HL-60 (cell line): Measurements from ENCODE around the gene CCDC82.
A peak's percentile ranks its signal among the peaks of the same experiment; 100 is the strongest.

Source experiments
- DNase-seq, 2 experiments: peaks; one replicate each; pipeline ENCODE4 v3.0.0-alpha.2; 2010 to 2020; ENCODE audit warnings: low read depth in 1 of 2, low spot score in 1 of 2
- H3K27ac ChIP-seq: fragments of 250-450 bp; sonication (Bioruptor Pico); replicated peaks from 2 replicates; pipeline ENCODE4 v1.5.1; 2020; ENCODE audit warnings: mild to moderate bottlenecking, moderate library complexity
- H3K27me3 ChIP-seq: fragments of 250-450 bp; sonication (Bioruptor Pico); 2 replicates; pipeline ENCODE4 v1.5.1; 2021; ENCODE audit warnings: mild to moderate bottlenecking, moderate library complexity; ENCODE audit not compliant: insufficient read depth, poor library complexity, severe bottlenecking
- H3K4me3 ChIP-seq: replicated peaks from 2 replicates; pipeline ENCODE4 v1.5.1; 2011; ENCODE audit warnings: mild to moderate bottlenecking, control low read depth, low read length; ENCODE audit not compliant: insufficient read depth
- GABPA ChIP-seq: IDR thresholded peaks from 2 replicates; pipeline ENCODE4 v1.6.1; 2012; ENCODE audit warnings: low read depth
- POLR2AphosphoS5 ChIP-seq: IDR thresholded peaks from 2 replicates; pipeline ENCODE4 v1.6.1; 2012; ENCODE audit warnings: low read depth
- SPI1 ChIP-seq: IDR thresholded peaks from 2 replicates; pipeline ENCODE4 v1.6.1; 2012; ENCODE audit warnings: low read depth, mild to moderate bottlenecking, borderline replicate concordance
- TF ChIP-seq, protein P1 (sequence below): IDR thresholded peaks from one replicate; pipeline ENCODE4 v1.5.1; 2011; ENCODE audit warnings: low read length, control low read depth, inconsistent platforms; ENCODE audit not compliant: insufficient read depth
- TF ChIP-seq, protein P2 (sequence below): IDR thresholded peaks from 2 replicates; pipeline ENCODE4 v1.6.1; 2012; ENCODE audit warnings: low read depth; ENCODE audit not compliant: insufficient replicate concordance

Gene CCDC82

DNA sequence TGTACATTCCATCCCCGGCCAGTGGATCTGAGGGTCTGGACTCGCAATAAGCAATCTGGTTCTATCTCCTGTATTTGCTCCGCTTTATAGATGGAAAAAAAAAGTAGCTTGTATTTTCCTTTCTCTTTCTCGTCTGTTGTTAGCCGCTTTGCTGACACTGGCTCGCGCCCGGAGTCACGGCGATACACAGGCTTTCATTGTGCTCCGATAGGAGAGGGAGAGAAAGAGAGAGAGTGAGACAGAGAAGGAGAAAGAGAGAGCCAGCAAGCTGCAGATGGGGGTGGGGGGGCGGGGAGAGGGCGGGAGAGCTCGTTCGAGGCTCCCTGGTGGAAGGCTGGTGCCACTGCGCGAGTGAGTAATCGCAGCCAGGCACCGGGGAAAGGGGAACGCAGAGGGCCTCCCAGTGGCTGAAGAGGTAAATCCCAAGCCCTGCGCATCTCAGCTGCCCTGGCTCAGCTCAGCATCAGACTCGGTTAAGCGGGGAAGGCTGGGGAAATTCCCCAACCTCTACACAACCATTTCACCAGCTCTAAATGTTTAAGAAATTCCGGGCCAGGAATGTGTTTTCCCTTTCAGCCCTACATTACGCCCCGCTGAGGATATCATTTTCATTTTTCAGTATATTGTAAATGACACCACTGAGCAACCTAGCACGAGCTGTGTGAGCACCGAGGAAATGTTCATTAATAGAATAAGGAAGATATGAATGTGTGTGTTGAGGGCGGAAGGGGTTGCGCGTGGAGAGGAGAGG lies 46.6 kb downstream of the CCDC82 start, which contains the start of gene MAML2:
TSS of gene MAML2 (minus strand) at position 235 of the 751 bp plus-strand sequence. CDS start 1,300 bp downstream, outside the sequence.
- Histone ChIP-seq H3K27ac (no peak within 1 kb of the TSS), H3K4me3 (peak within 1 kb of the TSS; percentile 52), H3K27me3 (no peaks in the 10 kb centered on the region)
- TF ChIP-seq, protein P1, sequence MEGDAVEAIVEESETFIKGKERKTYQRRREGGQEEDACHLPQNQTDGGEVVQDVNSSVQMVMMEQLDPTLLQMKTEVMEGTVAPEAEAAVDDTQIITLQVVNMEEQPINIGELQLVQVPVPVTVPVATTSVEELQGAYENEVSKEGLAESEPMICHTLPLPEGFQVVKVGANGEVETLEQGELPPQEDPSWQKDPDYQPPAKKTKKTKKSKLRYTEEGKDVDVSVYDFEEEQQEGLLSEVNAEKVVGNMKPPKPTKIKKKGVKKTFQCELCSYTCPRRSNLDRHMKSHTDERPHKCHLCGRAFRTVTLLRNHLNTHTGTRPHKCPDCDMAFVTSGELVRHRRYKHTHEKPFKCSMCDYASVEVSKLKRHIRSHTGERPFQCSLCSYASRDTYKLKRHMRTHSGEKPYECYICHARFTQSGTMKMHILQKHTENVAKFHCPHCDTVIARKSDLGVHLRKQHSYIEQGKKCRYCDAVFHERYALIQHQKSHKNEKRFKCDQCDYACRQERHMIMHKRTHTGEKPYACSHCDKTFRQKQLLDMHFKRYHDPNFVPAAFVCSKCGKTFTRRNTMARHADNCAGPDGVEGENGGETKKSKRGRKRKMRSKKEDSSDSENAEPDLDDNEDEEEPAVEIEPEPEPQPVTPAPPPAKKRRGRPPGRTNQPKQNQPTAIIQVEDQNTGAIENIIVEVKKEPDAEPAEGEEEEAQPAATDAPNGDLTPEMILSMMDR, result peak; percentile 92
- TF ChIP-seq SPI1, result no peak; the same call in 1 of the 2 replicates
- peak; percentile 62 to 91 for DNase-seq

DNA sequence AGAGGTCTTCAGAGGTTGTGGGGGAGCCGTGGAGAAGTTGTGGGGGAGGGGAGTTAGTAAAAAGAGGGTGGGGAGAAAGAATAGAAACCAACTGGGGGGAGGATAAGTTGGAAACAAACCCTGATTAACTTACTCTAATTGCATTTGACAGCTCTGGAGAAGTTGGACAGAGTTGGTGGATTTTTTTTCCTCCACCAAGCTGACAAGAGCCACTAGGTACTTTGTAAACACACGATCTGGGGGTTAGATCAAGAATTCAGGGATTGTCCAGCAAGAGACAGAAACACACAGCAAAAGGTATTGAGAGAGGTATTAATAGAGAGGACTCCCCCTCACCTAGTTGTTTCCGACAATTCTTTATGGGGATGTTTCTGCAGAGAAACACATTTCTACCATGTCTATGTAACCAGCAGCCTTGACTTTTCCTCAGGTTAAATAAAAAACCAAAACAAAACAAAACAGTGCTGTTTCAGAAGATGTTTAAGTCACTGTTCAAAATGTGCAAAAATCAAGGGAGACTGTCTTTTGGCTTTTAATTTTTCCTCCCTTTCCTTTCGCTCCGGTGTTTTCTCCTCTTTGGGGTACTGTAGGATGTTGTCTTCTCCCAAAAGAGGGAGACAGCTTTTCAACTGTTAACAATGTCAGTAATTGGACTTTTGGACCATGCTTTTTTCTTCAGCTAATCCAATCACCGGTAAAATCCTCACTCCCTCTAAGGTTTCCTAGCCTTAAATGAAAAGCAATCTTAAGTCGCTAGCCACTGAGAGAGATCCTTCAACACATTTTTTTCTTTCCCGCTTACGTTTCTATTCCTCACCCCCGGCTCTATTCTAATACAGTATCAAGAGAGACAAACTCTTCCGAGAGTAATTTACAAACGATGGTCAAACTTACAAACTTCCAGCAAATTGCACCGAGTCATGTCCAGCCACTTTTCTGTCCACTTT lies 47.4 kb downstream of the CCDC82 start:
- TF ChIP-seq, protein P2, sequence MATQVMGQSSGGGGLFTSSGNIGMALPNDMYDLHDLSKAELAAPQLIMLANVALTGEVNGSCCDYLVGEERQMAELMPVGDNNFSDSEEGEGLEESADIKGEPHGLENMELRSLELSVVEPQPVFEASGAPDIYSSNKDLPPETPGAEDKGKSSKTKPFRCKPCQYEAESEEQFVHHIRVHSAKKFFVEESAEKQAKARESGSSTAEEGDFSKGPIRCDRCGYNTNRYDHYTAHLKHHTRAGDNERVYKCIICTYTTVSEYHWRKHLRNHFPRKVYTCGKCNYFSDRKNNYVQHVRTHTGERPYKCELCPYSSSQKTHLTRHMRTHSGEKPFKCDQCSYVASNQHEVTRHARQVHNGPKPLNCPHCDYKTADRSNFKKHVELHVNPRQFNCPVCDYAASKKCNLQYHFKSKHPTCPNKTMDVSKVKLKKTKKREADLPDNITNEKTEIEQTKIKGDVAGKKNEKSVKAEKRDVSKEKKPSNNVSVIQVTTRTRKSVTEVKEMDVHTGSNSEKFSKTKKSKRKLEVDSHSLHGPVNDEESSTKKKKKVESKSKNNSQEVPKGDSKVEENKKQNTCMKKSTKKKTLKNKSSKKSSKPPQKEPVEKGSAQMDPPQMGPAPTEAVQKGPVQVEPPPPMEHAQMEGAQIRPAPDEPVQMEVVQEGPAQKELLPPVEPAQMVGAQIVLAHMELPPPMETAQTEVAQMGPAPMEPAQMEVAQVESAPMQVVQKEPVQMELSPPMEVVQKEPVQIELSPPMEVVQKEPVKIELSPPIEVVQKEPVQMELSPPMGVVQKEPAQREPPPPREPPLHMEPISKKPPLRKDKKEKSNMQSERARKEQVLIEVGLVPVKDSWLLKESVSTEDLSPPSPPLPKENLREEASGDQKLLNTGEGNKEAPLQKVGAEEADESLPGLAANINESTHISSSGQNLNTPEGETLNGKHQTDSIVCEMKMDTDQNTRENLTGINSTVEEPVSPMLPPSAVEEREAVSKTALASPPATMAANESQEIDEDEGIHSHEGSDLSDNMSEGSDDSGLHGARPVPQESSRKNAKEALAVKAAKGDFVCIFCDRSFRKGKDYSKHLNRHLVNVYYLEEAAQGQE, result no peak
- TF ChIP-seq POLR2AphosphoS5 (no peak), SPI1 (no peak)
- TF ChIP-seq, protein P1, result no peak
- no peaks in the 10 kb centered on the region for H3K27me3 ChIP-seq
- DNase-seq, result no peak
- H3K27ac ChIP-seq, result no peak overlapping the region
- peak overlapping the region; percentile 52 for H3K4me3 ChIP-seq

DNA sequence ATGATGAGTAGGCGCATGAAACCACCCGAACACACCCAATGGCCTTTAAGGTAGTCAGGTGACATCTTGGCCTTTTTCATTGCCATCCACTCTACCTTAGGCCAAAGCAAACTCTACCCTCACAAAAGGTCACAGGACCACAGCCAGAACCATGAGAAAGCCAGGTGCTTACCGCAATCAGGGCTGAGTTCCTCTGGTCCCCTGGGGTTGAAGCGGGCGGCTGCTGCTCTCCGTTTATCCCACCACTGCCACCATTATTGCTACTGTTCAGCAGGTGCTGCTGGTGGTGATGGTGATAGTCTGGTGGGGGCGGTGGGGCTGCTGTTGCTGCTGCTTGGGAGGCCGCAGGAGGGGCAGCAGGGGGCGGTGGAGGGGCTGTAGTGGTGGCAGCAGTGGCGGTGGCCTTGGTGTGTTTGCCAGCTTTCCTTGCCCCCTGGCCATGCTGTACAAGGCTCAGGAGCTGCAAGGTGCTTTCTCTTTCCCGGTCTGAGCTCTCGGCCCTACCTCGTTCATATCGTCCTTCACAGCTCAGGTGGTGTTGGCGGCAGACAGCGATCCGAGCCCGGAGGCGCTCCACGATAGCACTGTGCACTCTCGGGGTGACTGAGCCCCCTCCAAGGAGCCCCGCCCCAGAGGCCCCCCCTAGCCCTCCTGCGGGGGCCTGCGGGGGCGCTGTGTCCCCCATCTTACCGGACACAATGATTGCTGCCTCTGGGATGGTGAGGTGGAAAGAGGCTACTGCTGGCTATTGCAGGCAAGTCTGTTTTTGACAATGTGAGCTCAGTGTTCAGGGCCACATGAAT lies 48.3 kb downstream of the CCDC82 start:
- no peaks in the 10 kb centered on the region for H3K27me3 ChIP-seq
- H3K4me3 ChIP-seq, result no peak overlapping the region
- H3K27ac ChIP-seq, result no peak overlapping the region
- no peak for DNase-seq
- TF ChIP-seq GABPA (no peak), SPI1 (no peak), POLR2AphosphoS5 (no peak)
- TF ChIP-seq, protein P2, result no peak
- TF ChIP-seq, protein P1, result no peak
